ENCODE data around the gene ESPNL.

GRCh38 chr2:238146884-238147544, 46.9 kb downstream of the ESPNL start:
- TF ChIP-seq, protein P1, sequence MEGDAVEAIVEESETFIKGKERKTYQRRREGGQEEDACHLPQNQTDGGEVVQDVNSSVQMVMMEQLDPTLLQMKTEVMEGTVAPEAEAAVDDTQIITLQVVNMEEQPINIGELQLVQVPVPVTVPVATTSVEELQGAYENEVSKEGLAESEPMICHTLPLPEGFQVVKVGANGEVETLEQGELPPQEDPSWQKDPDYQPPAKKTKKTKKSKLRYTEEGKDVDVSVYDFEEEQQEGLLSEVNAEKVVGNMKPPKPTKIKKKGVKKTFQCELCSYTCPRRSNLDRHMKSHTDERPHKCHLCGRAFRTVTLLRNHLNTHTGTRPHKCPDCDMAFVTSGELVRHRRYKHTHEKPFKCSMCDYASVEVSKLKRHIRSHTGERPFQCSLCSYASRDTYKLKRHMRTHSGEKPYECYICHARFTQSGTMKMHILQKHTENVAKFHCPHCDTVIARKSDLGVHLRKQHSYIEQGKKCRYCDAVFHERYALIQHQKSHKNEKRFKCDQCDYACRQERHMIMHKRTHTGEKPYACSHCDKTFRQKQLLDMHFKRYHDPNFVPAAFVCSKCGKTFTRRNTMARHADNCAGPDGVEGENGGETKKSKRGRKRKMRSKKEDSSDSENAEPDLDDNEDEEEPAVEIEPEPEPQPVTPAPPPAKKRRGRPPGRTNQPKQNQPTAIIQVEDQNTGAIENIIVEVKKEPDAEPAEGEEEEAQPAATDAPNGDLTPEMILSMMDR (IDR thresholded peaks at IDR 0.05), result no peak
- no peak for TF ChIP-seq EP300 (IDR thresholded peaks at IDR 0.05; ENCODE audit: low read depth)
- TF ChIP-seq POLR2A (IDR thresholded peaks at IDR 0.05), result no peak
- TF ChIP-seq POLR2AphosphoS5 (IDR thresholded peaks at IDR 0.05), result no peak

Data from transverse colon (tissue), 4 donors.